K562 (cell line): ENCODE data around the gene IL27RA. TPM values are rescaled to one million over a fixed set of nuclear protein-coding genes. Genes with fewer than 3 reads are reported as not detected.

Experiments
- CBX1 ChIP-seq: sonication (generic); IDR thresholded peaks from 2 replicates; pipeline ENCODE4 v1.6.1; 2016; ENCODE audit warnings: antibody characterized with exemption, low read depth, mild to moderate bottlenecking
- DIDO1 ChIP-seq: fragments of 450-650 bp; IDR thresholded peaks from 2 replicates; pipeline ENCODE4 v1.6.1; 2016; ENCODE audit warnings: low read depth, missing biosample characterization, missing genetic modification characterization
- FOXK2 ChIP-seq, 2 experiments: fragments of 450-650 bp; IDR thresholded peaks in 1 of 2; conservative IDR thresholded peaks in 1 of 2; 2 replicates each; pipeline ENCODE4 v1.6.1; 2016; ENCODE audit warnings: low read depth in 2 of 2, mild to moderate bottlenecking in 1 of 2
- HDGF ChIP-seq: fragments of 450-650 bp; IDR thresholded peaks from 2 replicates; pipeline ENCODE4 v1.6.1; 2016
- IFI16 ChIP-seq: fragments of 250-450 bp; sonication (Bioruptor Pico); IDR thresholded peaks from 2 replicates; pipeline ENCODE4 v2.1.2; 2022; ENCODE audit warnings: mild to moderate bottlenecking, inconsistent platforms
- KLF13 ChIP-seq: fragments of 450-650 bp; IDR thresholded peaks from 2 replicates; pipeline ENCODE4 v1.6.1; 2016; ENCODE audit warnings: missing genetic modification characterization, low read depth, mild to moderate bottlenecking, missing compliant biosample characterization, moderate library complexity, borderline replicate concordance
- MTA3 ChIP-seq: fragments of 450-650 bp; formaldehyde crosslinking; IDR thresholded peaks from 2 replicates; pipeline ENCODE4 v1.6.1; 2017; ENCODE audit warnings: mild to moderate bottlenecking, borderline replicate concordance
- MYBL2 ChIP-seq, 2 experiments: fragments of 450-650 bp in 1 of 2; sonication (generic) in 1 of 2; formaldehyde crosslinking in 1 of 2; IDR thresholded peaks; 2 replicates each; pipeline versions ENCODE4 v1.6.1 to v1.8.1; 2017 to 2022; ENCODE audit warnings: borderline replicate concordance in 1 of 2, inconsistent platforms in 1 of 2, low read depth in 1 of 2, mild to moderate bottlenecking in 1 of 2, missing genetic modification reagents in 1 of 2, moderate library complexity in 1 of 2
- PHF8 ChIP-seq: fragments of 200-600 bp; sonication (generic); IDR thresholded peaks from 2 replicates; pipeline ENCODE4 v1.6.1; 2012; ENCODE audit warnings: mixed run types, mild to moderate bottlenecking, inconsistent platforms, low read length, moderate library complexity, borderline replicate concordance
- POLR3A ChIP-seq: IDR thresholded peaks from 2 replicates; pipeline ENCODE4 v1.6.1; 2011; ENCODE audit warnings: borderline replicate concordance, mild to moderate bottlenecking, moderate library complexity; ENCODE audit not compliant: insufficient read length, insufficient read depth; ENCODE audit errors: extremely low read depth
- RB1 ChIP-seq: fragments of 450-650 bp; IDR thresholded peaks from 2 replicates; pipeline ENCODE4 v1.6.1; 2017; ENCODE audit warnings: low read depth, mild to moderate bottlenecking
- ZBTB7A ChIP-seq: IDR thresholded peaks from 2 replicates; pipeline ENCODE4 v1.6.1; 2011; ENCODE audit warnings: low read depth, mild to moderate bottlenecking, low read length, moderate library complexity, borderline replicate concordance; ENCODE audit not compliant: control insufficient read depth
- ZC3H4 ChIP-seq: sonication (generic); formaldehyde crosslinking; IDR thresholded peaks from 2 replicates; pipeline ENCODE4 v1.9.0; 2021; ENCODE audit warnings: missing genetic modification reagents, borderline replicate concordance
- ZFPM2 ChIP-seq: fragments of 250-450 bp; sonication (Bioruptor Pico); IDR thresholded peaks from 2 replicates; pipeline ENCODE4 v1.5.1; 2022; ENCODE audit warnings: mild to moderate bottlenecking
- ZNF239 ChIP-seq: fragments of 250-450 bp; sonication (Bioruptor Pico); IDR thresholded peaks from 2 replicates; pipeline ENCODE4 v1.4.0; 2020; ENCODE audit warnings: mild to moderate bottlenecking
- ZNF41 ChIP-seq: fragments of 250-450 bp; sonication (Bioruptor Pico); conservative IDR thresholded peaks from 2 replicates; pipeline ENCODE4 v1.4.0; 2020; ENCODE audit warnings: mild to moderate bottlenecking
- ZNF431 ChIP-seq: sonication (generic); formaldehyde crosslinking; IDR thresholded peaks from 2 replicates; pipeline ENCODE4 v1.8.0; 2022; ENCODE audit warnings: mild to moderate bottlenecking, missing genetic modification reagents
- ZNF561 ChIP-seq: fragments of 450-650 bp; formaldehyde crosslinking; conservative IDR thresholded peaks from 2 replicates; pipeline ENCODE4 v1.4.0; 2020; ENCODE audit warnings: mild to moderate bottlenecking, moderate library complexity
- polyA plus RNA-seq, 8 experiments: library from polyadenylated mRNA; depleted of rRNA in 4 of 8; stranded (reverse) in 5 of 8; unstranded in 3 of 8; fragments of >200 nt; fragmentation: Nextera tagmentation in 2 of 8; fragmentation: Illumina TruSeq in 1 of 8; extraction: Ambion mirVana in 2 of 8; extraction: Trizol in 1 of 8; gene quantifications; 2 replicates each; pipeline versions ENCODE4 v1.2.1 to v1.2.3, GENCODE V29; 2011 to 2014; ENCODE audit warnings: inconsistent platforms in 1 of 8, missing spikeins in 1 of 8
- total RNA-seq, 7 experiments: library from RNA; depleted of rRNA in 6 of 7; stranded (reverse); fragments of >200 nt in 6 of 7; fragmentation: Illumina TruSeq in 2 of 7; extraction: Trizol in 2 of 7; gene quantifications; 2 replicates each; pipeline versions ENCODE4 v1.2.1 to v1.2.3, GENCODE V29; 2011 to 2021; ENCODE audit warnings: low replicate concordance in 1 of 7
- TF ChIP-seq, protein P1 (sequence below): fragments of 450-650 bp; IDR thresholded peaks from 2 replicates; pipeline ENCODE4 v1.6.1; 2017; ENCODE audit warnings: antibody characterized with exemption
- TF ChIP-seq, protein P2 (sequence below), 3 experiments: fragments of 200-800 bp in 1 of 3; sonication (Bioruptor generic) in 1 of 3; sonication (generic) in 1 of 3; formaldehyde crosslinking in 1 of 3; IDR thresholded peaks; 2 replicates each; pipeline versions ENCODE4 v1.6.1 to v1.8.0; 2016 to 2022; ENCODE audit warnings: mild to moderate bottlenecking in 2 of 3, missing compliant biosample characterization in 2 of 3, missing genetic modification characterization in 2 of 3, missing genetic modification reagents in 1 of 3
- TF ChIP-seq, protein P3 (sequence below): fragments of 250-450 bp; sonication (Bioruptor Pico); IDR thresholded peaks from 2 replicates; pipeline ENCODE4 v1.8.0; 2021; ENCODE audit warnings: borderline replicate concordance, mild to moderate bottlenecking, moderate library complexity; ENCODE audit not compliant: poor library complexity, severe bottlenecking
- TF ChIP-seq, protein P4 (sequence below): sonication (generic); formaldehyde crosslinking; IDR thresholded peaks from 2 replicates; pipeline ENCODE4 v1.8.1; 2022; ENCODE audit warnings: missing genetic modification reagents

IL27RA gene
- total and polyA plus RNA-seq, 9 of the 15 experiments (the other 6 are each of a cell fraction or from before 2014, with no cell fraction given), result 1.9 to 15.9 (median 12.0) TPM

DNA sequence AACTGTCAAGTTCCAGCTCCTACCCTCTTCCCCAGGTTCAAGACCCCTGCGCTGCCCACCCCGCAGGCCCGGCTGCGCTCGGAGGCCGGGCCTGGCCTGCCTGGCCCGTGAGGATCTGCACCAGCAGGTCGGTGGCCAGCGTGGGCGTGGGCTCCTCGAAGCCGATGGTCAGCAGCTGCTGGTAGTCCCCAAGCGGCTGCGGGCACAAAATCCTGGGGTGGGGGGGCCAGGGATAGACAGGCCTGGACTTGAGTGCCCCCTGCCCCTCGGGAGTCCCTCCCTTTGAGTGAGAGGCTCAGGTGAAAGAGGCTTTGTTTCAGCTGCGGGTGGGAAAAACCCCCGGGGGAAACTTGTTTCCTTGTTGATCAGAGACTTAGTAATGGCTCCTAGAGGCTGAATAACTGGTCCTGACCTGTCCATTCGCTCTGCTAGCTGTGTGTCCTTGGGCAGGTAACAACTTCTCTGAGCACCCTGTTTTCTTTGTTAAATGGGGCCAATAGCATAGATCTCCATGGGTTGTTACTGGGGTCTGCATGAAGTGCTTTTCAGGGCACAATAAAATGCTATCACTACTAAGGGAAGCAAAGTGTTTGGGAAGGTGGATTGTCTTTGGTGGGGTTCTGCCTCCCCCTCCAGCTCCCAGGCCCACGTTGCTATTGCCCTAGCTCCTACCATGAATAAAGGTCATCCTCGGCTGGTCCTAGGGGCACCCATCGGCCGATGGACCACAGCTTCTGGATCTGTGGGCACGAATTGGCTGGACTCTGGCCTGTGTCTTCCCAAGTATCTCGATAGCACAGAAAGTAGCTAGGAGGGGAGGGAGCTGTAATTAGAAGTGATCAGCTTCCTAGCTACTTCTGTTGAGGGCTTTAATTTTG lies 50.5 kb downstream of the IL27RA start (continued):
- TF ChIP-seq, protein P1, sequence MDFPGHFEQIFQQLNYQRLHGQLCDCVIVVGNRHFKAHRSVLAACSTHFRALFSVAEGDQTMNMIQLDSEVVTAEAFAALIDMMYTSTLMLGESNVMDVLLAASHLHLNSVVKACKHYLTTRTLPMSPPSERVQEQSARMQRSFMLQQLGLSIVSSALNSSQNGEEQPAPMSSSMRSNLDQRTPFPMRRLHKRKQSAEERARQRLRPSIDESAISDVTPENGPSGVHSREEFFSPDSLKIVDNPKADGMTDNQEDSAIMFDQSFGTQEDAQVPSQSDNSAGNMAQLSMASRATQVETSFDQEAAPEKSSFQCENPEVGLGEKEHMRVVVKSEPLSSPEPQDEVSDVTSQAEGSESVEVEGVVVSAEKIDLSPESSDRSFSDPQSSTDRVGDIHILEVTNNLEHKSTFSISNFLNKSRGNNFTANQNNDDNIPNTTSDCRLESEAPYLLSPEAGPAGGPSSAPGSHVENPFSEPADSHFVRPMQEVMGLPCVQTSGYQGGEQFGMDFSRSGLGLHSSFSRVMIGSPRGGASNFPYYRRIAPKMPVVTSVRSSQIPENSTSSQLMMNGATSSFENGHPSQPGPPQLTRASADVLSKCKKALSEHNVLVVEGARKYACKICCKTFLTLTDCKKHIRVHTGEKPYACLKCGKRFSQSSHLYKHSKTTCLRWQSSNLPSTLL, result no peak
- no peak for TF ChIP-seq DIDO1 (tag)
- no peak for TF ChIP-seq ZNF239 (CRISPR knock-in tag)
- no peak; the same call in 1 of the 2 replicates for TF ChIP-seq MTA3
- no peak for TF ChIP-seq ZNF561 (CRISPR knock-in tag)
- TF ChIP-seq, protein P2, sequence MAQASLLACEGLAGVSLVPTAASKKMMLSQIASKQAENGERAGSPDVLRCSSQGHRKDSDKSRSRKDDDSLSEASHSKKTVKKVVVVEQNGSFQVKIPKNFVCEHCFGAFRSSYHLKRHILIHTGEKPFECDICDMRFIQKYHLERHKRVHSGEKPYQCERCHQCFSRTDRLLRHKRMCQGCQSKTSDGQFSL (CRISPR knock-in tag; IDR thresholded peaks at IDR 0.05), result no peak; the same call in 1 of the 2 replicates
- TF ChIP-seq, protein P2 (tag; IDR thresholded peaks at IDR 0.05), result peak in 1 of 2 experiments; percentile 84; a peak in 2 of 4 replicates
- no peak for TF ChIP-seq ZNF41 (CRISPR knock-in tag)
- no peak for TF ChIP-seq IFI16 (CRISPR knock-in tag)
- TF ChIP-seq MYBL2 (IDR thresholded peaks at IDR 0.05; ENCODE audit: low read depth), result no peak
- no peak for TF ChIP-seq MYBL2 (CRISPR knock-in tag; IDR thresholded peaks at IDR 0.05; ENCODE audit: borderline replicate concordance)
- no peak for TF ChIP-seq HDGF
- TF ChIP-seq ZBTB7A, result peak; percentile 33; the same call in 1 of the 2 replicates
- TF ChIP-seq, protein P3, sequence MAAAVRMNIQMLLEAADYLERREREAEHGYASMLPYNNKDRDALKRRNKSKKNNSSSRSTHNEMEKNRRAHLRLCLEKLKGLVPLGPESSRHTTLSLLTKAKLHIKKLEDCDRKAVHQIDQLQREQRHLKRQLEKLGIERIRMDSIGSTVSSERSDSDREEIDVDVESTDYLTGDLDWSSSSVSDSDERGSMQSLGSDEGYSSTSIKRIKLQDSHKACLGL (CRISPR knock-in tag), result no peak
- no peak for TF ChIP-seq CBX1
- TF ChIP-seq POLR3A, result no peak
- no peak for TF ChIP-seq RB1
- TF ChIP-seq PHF8, result peak; percentile 16; the same call in 1 of the 2 replicates
- 0 out of 2 replicates have a peak, but pooled peaks have one; percentile 49 for TF ChIP-seq ZC3H4 (CRISPR knock-in tag)
- no peak for TF ChIP-seq ZFPM2 (CRISPR knock-in tag)
- TF ChIP-seq FOXK2 (conservative IDR thresholded peaks at IDR 0.05 in 1 of 2, IDR thresholded peaks at IDR 0.05 in 1 of 2; ENCODE audit: low read depth in 2 of 2), result no peak
- TF ChIP-seq KLF13 (tag), result no peak
- no peak for TF ChIP-seq ZNF431 (CRISPR knock-in tag)
- TF ChIP-seq, protein P4, sequence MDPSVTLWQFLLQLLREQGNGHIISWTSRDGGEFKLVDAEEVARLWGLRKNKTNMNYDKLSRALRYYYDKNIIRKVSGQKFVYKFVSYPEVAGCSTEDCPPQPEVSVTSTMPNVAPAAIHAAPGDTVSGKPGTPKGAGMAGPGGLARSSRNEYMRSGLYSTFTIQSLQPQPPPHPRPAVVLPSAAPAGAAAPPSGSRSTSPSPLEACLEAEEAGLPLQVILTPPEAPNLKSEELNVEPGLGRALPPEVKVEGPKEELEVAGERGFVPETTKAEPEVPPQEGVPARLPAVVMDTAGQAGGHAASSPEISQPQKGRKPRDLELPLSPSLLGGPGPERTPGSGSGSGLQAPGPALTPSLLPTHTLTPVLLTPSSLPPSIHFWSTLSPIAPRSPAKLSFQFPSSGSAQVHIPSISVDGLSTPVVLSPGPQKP (CRISPR knock-in tag), result no peak
